GM12878 (cell line): ENCODE measurements around the gene SORCS2. TPM values are rescaled to one million over a fixed set of nuclear protein-coding genes. Genes with fewer than 3 reads are reported as not detected.

Experiments
- ATAC-seq: fragments of 200-7000 bp; cut with Tn5 transposase; 3 replicates; pipeline ENCODE4 v1.9.1; 2020; ENCODE audit warnings: mild to moderate bottlenecking, moderate library complexity
- BruUV-seq: library from RNA; stranded (reverse); fragments of 400-500 nt; replicated peaks from 2 replicates; lab custom pipeline; 2021; lab: Mats Ljungman, UMichigan
- CTCF ChIA-PET: fragments of 300-600 bp; sonication (Branson Sonifier 250); formaldehyde crosslinking; extraction: SDS; loops from one replicate; lab custom pipeline; 2021; ENCODE audit warnings: inconsistent platforms; lab: Yijun Ruan, JAX
- POLR2A ChIA-PET: fragments of 350-600 bp; formaldehyde crosslinking; extraction: SDS; loops from one replicate; lab custom pipeline; 2021; ENCODE audit warnings: inconsistent platforms; lab: Charles Lee
- RAD21 ChIA-PET: fragments of 300-600 bp; sonication (Branson Sonifier 250); formaldehyde crosslinking; loops from one replicate; lab custom pipeline; 2023; ENCODE audit warnings: antibody characterized with exemption; ENCODE audit not compliant: unreplicated experiment; lab: Charles Lee
- SMC1A ChIA-PET: fragments of 300-600 bp; sonication (Branson Sonifier 250); formaldehyde crosslinking; loops from one replicate; lab custom pipeline; 2023; ENCODE audit not compliant: unreplicated experiment, uncharacterized antibody; lab: Charles Lee
- DNase-seq: peaks from one replicate; pipeline ENCODE4 v3.0.0-alpha.2; 2011; ENCODE audit warnings: low read depth, low spot score
- FAIRE-seq: peaks from 3 replicates; lab custom pipeline; 2011; peaks lifted over from hg19 to GRCh38; lab: Jason Lieb, UNC
- H2AFZ ChIP-seq: 2 replicates; pipeline ENCODE4 v1.6.0; 2011; ENCODE audit warnings: low read depth, low read length, control low read depth; ENCODE audit not compliant: control insufficient read depth
- H3K27ac ChIP-seq: 2 replicates; pipeline ENCODE4 v1.5.1; 2011; ENCODE audit warnings: control low read depth; ENCODE audit not compliant: control insufficient read depth, insufficient read depth
- H3K27me3 ChIP-seq, 2 experiments: replicated peaks in 1 of 2; 2 replicates each; pipeline versions ENCODE4 v1.6.0 to v1.6.1; 2011; ENCODE audit warnings: low read length in 1 of 2; ENCODE audit not compliant: control insufficient read depth in 2 of 2, insufficient read depth in 2 of 2
- H3K36me3 ChIP-seq, 2 experiments: 2 replicates each; pipeline ENCODE4 v1.5.1; 2011; ENCODE audit warnings: low read length in 1 of 2; ENCODE audit not compliant: control insufficient read depth in 2 of 2, insufficient read depth in 2 of 2
- H3K4me1 ChIP-seq: 2 replicates; pipeline ENCODE4 v1.6.1; 2011; ENCODE audit warnings: mild to moderate bottlenecking, low read length, moderate library complexity, mixed read lengths; ENCODE audit not compliant: control insufficient read depth, insufficient read depth
- H3K4me2 ChIP-seq: 2 replicates; pipeline ENCODE4 v1.6.0; 2011; ENCODE audit warnings: control low read depth; ENCODE audit not compliant: control insufficient read depth, insufficient read depth
- H3K4me3 ChIP-seq: fragments of 200-600 bp; sonication (generic); 2 replicates; pipeline ENCODE4 v1.5.1; 2016
- H3K79me2 ChIP-seq: 2 replicates; pipeline ENCODE4 v1.6.0; 2011; ENCODE audit warnings: low read length; ENCODE audit not compliant: control insufficient read depth, insufficient read depth
- H3K9ac ChIP-seq: 2 replicates; pipeline ENCODE4 v1.8.0; 2011; ENCODE audit warnings: low read length, control low read depth, mixed read lengths; ENCODE audit not compliant: control insufficient read depth, insufficient read depth
- H3K9me3 ChIP-seq: replicated peaks from 3 replicates; pipeline ENCODE4 v1.5.1; 2011; ENCODE audit warnings: mild to moderate bottlenecking, low read length; ENCODE audit not compliant: control insufficient read depth, insufficient read depth
- H4K20me1 ChIP-seq: 2 replicates; pipeline ENCODE4 v1.6.0; 2011; ENCODE audit not compliant: control insufficient read depth, insufficient read depth
- ASH2L ChIP-seq: fragments of 300-600, 200-600 bp; sonication (generic); IDR thresholded peaks from 2 replicates; pipeline ENCODE4 v1.6.1; 2017; ENCODE audit warnings: low read depth, mild to moderate bottlenecking, borderline replicate concordance
- ATF7 ChIP-seq: fragments of 450-650 bp; IDR thresholded peaks from 2 replicates; pipeline ENCODE4 v1.6.1; 2016; ENCODE audit warnings: low read depth, mild to moderate bottlenecking
- CBX5 ChIP-seq: sonication (generic); IDR thresholded peaks from 2 replicates; pipeline ENCODE4 v1.6.1; 2016; ENCODE audit warnings: low read depth, moderate library complexity, mild to moderate bottlenecking, inconsistent platforms
- CHD1 ChIP-seq: IDR thresholded peaks from 2 replicates; pipeline ENCODE4 v1.6.1; 2012; ENCODE audit warnings: low read depth, low read length, improper control_type of control experiment
- HDAC2 ChIP-seq: fragments of 200-600 bp; sonication (generic); IDR thresholded peaks from 2 replicates; pipeline ENCODE4 v1.6.1; 2017
- KDM1A ChIP-seq: fragments of 200-600 bp; sonication (generic); IDR thresholded peaks from 2 replicates; pipeline ENCODE4 v1.6.1; 2016; ENCODE audit warnings: borderline replicate concordance
- MAX ChIP-seq: IDR thresholded peaks from 2 replicates; pipeline ENCODE4 v1.6.1; 2012; ENCODE audit warnings: low read depth, low read length, improper control_type of control experiment
- NFYA ChIP-seq: IDR thresholded peaks from 2 replicates; pipeline ENCODE4 v1.6.1; 2011; ENCODE audit warnings: low read depth, mild to moderate bottlenecking, low read length, improper control_type of control experiment, borderline replicate concordance
- NRF1 ChIP-seq: conservative IDR thresholded peaks from 2 replicates; pipeline ENCODE4 v1.6.1; 2011; ENCODE audit warnings: mild to moderate bottlenecking, low read depth, low read length, improper control_type of control experiment
- POLR2A ChIP-seq: IDR thresholded peaks from 2 replicates; pipeline ENCODE4 v1.6.1; 2011; ENCODE audit warnings: low read depth, mild to moderate bottlenecking, low read length
- POU2F2 ChIP-seq: IDR thresholded peaks from 3 replicates; pipeline ENCODE4 v1.6.1; 2011; ENCODE audit warnings: low read depth, mild to moderate bottlenecking, low read length, borderline replicate concordance
- RELA ChIP-seq: fragments of 450-650 bp; IDR thresholded peaks from 2 replicates; pipeline ENCODE4 v1.8.0; 2014; ENCODE audit warnings: borderline replicate concordance; ENCODE audit not compliant: partially characterized antibody
- RELB ChIP-seq: fragments of 450-650 bp; IDR thresholded peaks from 2 replicates; pipeline ENCODE4 v1.6.1; 2017; ENCODE audit warnings: low read depth, mild to moderate bottlenecking, moderate library complexity
- RFX5 ChIP-seq: IDR thresholded peaks from 2 replicates; pipeline ENCODE4 v1.6.1; 2011; ENCODE audit warnings: low read depth, low read length, improper control_type of control experiment
- SPI1 ChIP-seq: IDR thresholded peaks from 2 replicates; pipeline ENCODE4 v1.6.1; 2011; ENCODE audit warnings: low read depth, mild to moderate bottlenecking, low read length, moderate library complexity, borderline replicate concordance; ENCODE audit not compliant: insufficient read depth
- SUZ12 ChIP-seq: fragments of 200-600 bp; sonication (generic); IDR thresholded peaks from one replicate; pipeline ENCODE4 v1.6.1; 2018; ENCODE audit warnings: antibody characterized with exemption, mild to moderate bottlenecking; ENCODE audit not compliant: unreplicated experiment
- WGBS: methylation state at CpG from one replicate; pipeline ENCODE4 v1.1.6; 2016; ENCODE audit warnings: low lambda C conversion rate; ENCODE audit not compliant: insufficient replicate concordance, insufficient coverage; ENCODE audit errors: missing lambda C conversion rate; 5-methylcytosine and 5-hydroxymethylcytosine counted together
- in situ Hi-C: fragments of 300-500 bp; cut with MboI; formaldehyde crosslinking; loops from 9 replicates; pipeline ENCODE4 v1.14.3; 2018; ENCODE audit warnings: mixed read lengths
- intact Hi-C: fragments of 100-400 bp; cut with micrococcal nuclease; formaldehyde crosslinking; loops from one replicate; pipeline ENCODE4 v1.14.2; 2022; ENCODE audit not compliant: unreplicated experiment
- polyA plus RNA-seq, 11 experiments: library from polyadenylated mRNA; depleted of rRNA in 4 of 11; unstranded in 6 of 11; stranded (reverse) in 5 of 11; fragments of >200 nt; fragmentation: Nextera tagmentation in 4 of 11; fragmentation: Illumina TruSeq in 1 of 11; extraction: Ambion mirVana in 4 of 11; extraction: Trizol in 1 of 11; gene quantifications; 1 replicate in 1 of 11; 2 replicates in 10 of 11; pipeline versions ENCODE4 v1.2.1 to v1.2.3, GENCODE V29; 2011 to 2016; ENCODE audit warnings: inconsistent platforms in 2 of 11, missing spikeins in 2 of 11, low read depth in 1 of 11
- total RNA-seq, 4 experiments: library from RNA; depleted of rRNA in 3 of 4; stranded (reverse); fragments of >200 nt in 3 of 4; fragmentation: Illumina TruSeq in 1 of 4; extraction: Trizol in 1 of 4; gene quantifications; 2 replicates each; pipeline versions ENCODE4 v1.2.1 to v1.2.3, GENCODE V29; 2013 to 2021

The SORCS2 gene
- total and polyA plus RNA-seq, 10 of the 15 experiments (the other 5 are each of a cell fraction or from before 2014, with no cell fraction given) = 0.01 to 0.15 (median 0.05) TPM; not detected in 5

GRCh38 chr4:7423391-7423790 lies 231.1 kb downstream of the SORCS2 start (continued):
- TF ChIP-seq ATF7 = no peak
- no peak for TF ChIP-seq CHD1
- no peak for TF ChIP-seq POU2F2
- TF ChIP-seq SUZ12 = no peak
- TF ChIP-seq, all 136 proteins: peak for 0

GRCh38 chr4:7423801-7424552 lies 231.6 kb downstream of the SORCS2 start:
- TF ChIP-seq RELB (no peak), NFYA (no peak), KDM1A (no peak), HDAC2 (no peak), POLR2A (no peak), CBX5 (no peak), POU2F2 (no peak), ASH2L (no peak), NRF1 (no peak), RELA (no peak), SPI1 (no peak), RFX5 (no peak), MAX (no peak)
- TF ChIP-seq, all 136 proteins: peak for 0
- H3K79me2 ChIP-seq = no peaks in the 10 kb centered on the region
- WGBS = 44% methylated on average over 17 of the region's 17 CpGs
- no peak overlapping the region for H3K27ac ChIP-seq
- no peak overlapping the region for H3K4me2 ChIP-seq
- no TSS peak for BruUV-seq
- no peaks in the 10 kb centered on the region for H3K27me3 ChIP-seq
- no peaks in the 10 kb centered on the region for H3K9me3 ChIP-seq
- ChIA-PET POLR2A (no interaction called here), RAD21 (no interaction called here), CTCF (interaction anchor here (0.6 kb wide), 1 partner anchor 1405 kb away, joined by 5 read pairs; no protein-coding TSS in a partner anchor), SMC1A (no interaction called here)
- H2AFZ ChIP-seq = no peak overlapping the region
- no peaks in the 10 kb centered on the region for H4K20me1 ChIP-seq
- ATAC-seq (no peak), DNase-seq (no peak), FAIRE-seq (no peak)
- intact Hi-C loops (no loop called here), in situ Hi-C loops (no loop called here)
- no peaks in the 10 kb centered on the region for H3K36me3 ChIP-seq
- H3K4me1 ChIP-seq = no peaks in the 10 kb centered on the region
- no peak overlapping the region for H3K9ac ChIP-seq
- no peak overlapping the region for H3K4me3 ChIP-seq
